ENCODE results near the gene TM4SF20.

Gene TM4SF20

GRCh38 chr2:227317834-227318233 lies 61.3 kb downstream of the TM4SF20 start:
- DNase-seq: no peak

DNA sequence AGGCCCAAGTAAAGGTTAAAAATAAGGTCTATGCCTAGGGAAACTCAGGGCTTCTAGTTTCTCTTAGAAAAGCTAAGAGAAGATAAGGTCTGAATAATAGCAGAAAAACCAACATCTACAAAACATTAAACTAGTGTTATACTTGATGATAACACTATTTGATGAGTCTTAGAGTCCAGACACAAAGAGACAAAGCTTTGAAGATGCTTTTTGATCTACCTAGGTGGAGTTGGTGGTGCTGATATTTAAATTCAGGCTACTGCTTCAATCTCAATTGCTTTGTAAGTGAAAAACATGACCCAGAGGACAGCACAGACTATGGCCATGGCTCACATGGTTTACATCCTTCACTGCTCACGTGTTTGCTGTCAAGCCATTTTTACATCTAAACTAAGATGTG lies 65.8 kb downstream of the TM4SF20 start:
- no peak for DNase-seq

GRCh38 chr2:227312579-227312978 lies 66.5 kb downstream of the TM4SF20 start:
- DNase-seq: no peak
